Activated naive CD8-positive, alpha-beta T cell treated with anti-CD3 and anti-CD28 coated beads, Interleukin-2, amount 50 U/mL, for 24 hours (primary cell): Measurements from ENCODE around the gene FBXO44.

Experiments used
- ATAC-seq: fragments of 150-1000 bp; cut with Tn5 transposase; one replicate; pipeline ENCODE4 v1.10.0; 2021
- DNase-seq: peaks from one replicate; pipeline ENCODE4 v3.0.0; 2021
- H3K27ac Mint-ChIP-seq: one replicate; pipeline ENCODE4 v1.8.0; 2021; ENCODE audit warnings: mild to moderate bottlenecking, mixed read lengths
- H3K27me3 Mint-ChIP-seq: one replicate; pipeline ENCODE4 v1.8.0; 2021; ENCODE audit warnings: mixed read lengths
- H3K36me3 Mint-ChIP-seq: one replicate; pipeline ENCODE4 v1.8.0; 2021; ENCODE audit warnings: low read depth, mixed read lengths
- H3K4me1 Mint-ChIP-seq: one replicate; pipeline ENCODE4 v1.8.0; 2021; ENCODE audit warnings: mixed read lengths
- H3K4me3 Mint-ChIP-seq: one replicate; pipeline ENCODE4 v1.8.0; 2021; ENCODE audit warnings: mild to moderate bottlenecking, moderate library complexity, mixed read lengths
- H3K9me3 Mint-ChIP-seq: one replicate; pipeline ENCODE4 v1.8.0; 2021; ENCODE audit warnings: mixed read lengths

The FBXO44 gene

DNA sequence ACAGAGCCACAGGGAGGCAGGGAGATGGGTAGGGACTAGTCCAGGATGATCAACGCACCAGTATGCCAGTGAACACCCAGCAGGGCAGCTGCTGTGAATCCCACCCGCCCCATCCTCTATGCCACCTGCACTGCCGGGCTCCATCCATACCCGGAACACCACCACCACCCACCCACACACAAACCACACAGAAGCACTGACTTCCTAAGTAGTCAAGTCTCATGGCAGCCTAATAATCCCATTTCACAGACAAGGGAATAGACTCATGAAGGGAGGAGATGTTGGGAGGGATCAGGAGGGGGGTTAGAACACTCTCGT lies 43.2 kb downstream of the FBXO44 start:
- no peaks in the 10 kb centered on the region for H3K9me3 Mint-ChIP-seq
- ATAC-seq (no peak), DNase-seq (no peak)
- no peak overlapping the region for H3K27ac Mint-ChIP-seq
- H3K27me3 Mint-ChIP-seq: peaks cover 12% of the 10 kb centered on the region
- H3K36me3 Mint-ChIP-seq: no peaks in the 10 kb centered on the region
- no peak overlapping the region for H3K4me3 Mint-ChIP-seq
- H3K4me1 Mint-ChIP-seq: peaks cover 9% of the 10 kb centered on the region

DNA sequence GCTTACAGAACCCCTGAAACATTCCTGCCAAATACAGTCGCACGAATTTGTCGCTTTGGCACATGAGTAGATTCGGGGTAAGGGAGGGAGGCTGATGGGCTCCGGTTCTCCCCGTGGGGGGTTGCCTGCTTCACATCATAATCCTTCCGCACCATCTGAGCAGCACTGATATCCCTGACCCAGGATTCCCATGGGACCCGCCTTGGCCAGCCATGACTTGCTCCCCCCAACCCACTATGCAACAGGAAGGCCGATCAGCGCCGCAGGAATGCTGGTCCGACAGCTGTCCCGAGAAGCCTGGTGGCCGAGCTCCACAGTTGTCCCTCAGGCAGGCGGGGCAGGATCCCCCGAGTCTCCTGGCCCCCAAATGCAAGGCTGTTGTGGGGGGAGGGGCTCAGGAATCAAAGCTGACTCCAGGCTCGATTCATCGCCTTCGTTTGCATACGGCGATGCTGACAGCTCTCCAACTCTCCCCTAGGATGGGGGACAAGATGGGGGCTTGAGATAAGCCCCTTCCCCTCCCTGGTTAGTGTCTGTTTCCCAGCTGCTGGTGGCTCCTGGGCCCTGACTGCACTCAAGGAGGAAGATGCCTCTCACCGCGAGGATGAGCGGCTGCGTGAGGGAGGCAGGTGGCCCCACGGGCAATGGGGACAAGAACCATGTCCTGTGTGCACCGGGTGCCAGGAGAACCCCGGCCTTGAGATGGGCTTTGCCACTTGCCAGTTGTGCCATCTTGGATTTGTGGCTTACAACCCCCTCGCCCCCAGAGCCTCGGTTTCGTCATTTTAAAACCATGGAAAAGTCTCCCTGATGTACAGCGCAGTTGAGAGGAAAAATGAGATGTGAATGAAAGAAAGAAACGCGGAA lies 46.2 kb downstream of the FBXO44 start:
- Mint-ChIP-seq H3K4me1 (no peaks in the 10 kb centered on the region), H3K27ac (no peak overlapping the region), H3K36me3 (no peaks in the 10 kb centered on the region), H3K9me3 (no peaks in the 10 kb centered on the region), H3K27me3 (peaks cover 8% of the 10 kb centered on the region), H3K4me3 (no peak overlapping the region)
- DNase-seq (no peak), ATAC-seq (no peak)

- no peaks in the 10 kb centered on the region for H3K36me3 Mint-ChIP-seq
- H3K27ac Mint-ChIP-seq: no peak overlapping the region
- H3K4me3 Mint-ChIP-seq: no peak overlapping the region
- no peak for DNase-seq
- no peak for ATAC-seq
- no peaks in the 10 kb centered on the region for H3K9me3 Mint-ChIP-seq
- H3K4me1 Mint-ChIP-seq: no peaks in the 10 kb centered on the region
- peaks cover 8% of the 10 kb centered on the region for H3K27me3 Mint-ChIP-seq
Observed at GRCh38 chr1:11701551-11701961, 46.9 kb downstream of the FBXO44 start.

DNA sequence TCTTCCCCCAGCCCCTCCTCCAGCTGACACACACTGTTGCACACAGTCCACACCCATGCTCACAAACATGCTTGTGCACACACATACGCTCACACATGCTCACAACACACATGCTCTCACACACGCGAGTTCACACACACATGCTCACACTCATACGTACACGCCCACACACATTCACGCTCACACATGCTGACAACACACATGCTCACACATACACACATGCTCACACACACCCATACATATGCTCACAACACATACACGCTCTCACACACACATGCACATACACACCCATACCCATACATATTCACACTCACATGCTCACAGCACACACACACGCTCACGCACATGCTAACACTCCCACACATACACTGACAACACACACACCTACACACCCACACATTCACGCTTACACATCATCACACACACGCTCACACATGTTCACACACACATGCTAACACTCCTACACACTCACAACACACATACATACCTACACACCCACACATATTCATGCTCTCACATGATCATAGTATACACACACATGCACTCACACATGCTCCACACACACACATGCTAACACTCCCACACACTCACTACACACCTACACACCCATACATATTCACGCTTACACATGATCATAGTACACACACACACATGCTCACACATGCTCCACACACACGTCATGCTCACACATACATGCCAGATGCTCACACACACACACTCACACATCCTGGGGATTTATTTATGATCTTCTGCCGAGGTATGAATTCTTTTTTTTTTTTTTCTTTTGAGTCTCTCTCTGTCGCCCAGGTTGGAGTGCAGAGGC lies 47.5 kb downstream of the FBXO44 start:
- no peaks in the 10 kb centered on the region for H3K36me3 Mint-ChIP-seq
- ATAC-seq (no peak), DNase-seq (no peak)
- no peaks in the 10 kb centered on the region for H3K9me3 Mint-ChIP-seq
- no peaks in the 10 kb centered on the region for H3K4me1 Mint-ChIP-seq
- no peak overlapping the region for H3K27ac Mint-ChIP-seq
- H3K27me3 Mint-ChIP-seq: peaks cover 8% of the 10 kb centered on the region
- H3K4me3 Mint-ChIP-seq: no peak overlapping the region

GRCh38 chr1:11703357-11704193 lies 48.9 kb downstream of the FBXO44 start:
- ATAC-seq: peak; percentile 27
- no peak overlapping the region for H3K4me3 Mint-ChIP-seq
- H3K27me3 Mint-ChIP-seq: peaks cover 10% of the 10 kb centered on the region
- no peaks in the 10 kb centered on the region for H3K4me1 Mint-ChIP-seq
- H3K9me3 Mint-ChIP-seq: no peaks in the 10 kb centered on the region
- H3K36me3 Mint-ChIP-seq: no peaks in the 10 kb centered on the region
- no peak overlapping the region for H3K27ac Mint-ChIP-seq
- DNase-seq: no peak

GRCh38 chr1:11704194-11704529 lies 49.5 kb downstream of the FBXO44 start:
- Mint-ChIP-seq H3K9me3 (no peaks in the 10 kb centered on the region), H3K36me3 (no peaks in the 10 kb centered on the region), H3K4me3 (no peak overlapping the region), H3K4me1 (no peaks in the 10 kb centered on the region), H3K27ac (no peak overlapping the region), H3K27me3 (peaks cover 9% of the 10 kb centered on the region)
- ATAC-seq (no peak), DNase-seq (no peak)

- no peak overlapping the region for H3K27ac Mint-ChIP-seq
- ATAC-seq (no peak), DNase-seq (no peak)
- H3K9me3 Mint-ChIP-seq: no peaks in the 10 kb centered on the region
- H3K36me3 Mint-ChIP-seq: no peaks in the 10 kb centered on the region
- peaks cover 9% of the 10 kb centered on the region for H3K27me3 Mint-ChIP-seq
- no peak overlapping the region for H3K4me3 Mint-ChIP-seq
- H3K4me1 Mint-ChIP-seq: no peaks in the 10 kb centered on the region
Observed at GRCh38 chr1:11704691-11705475, 50.2 kb downstream of the FBXO44 start.

- H3K9me3 Mint-ChIP-seq: no peaks in the 10 kb centered on the region
- DNase-seq (no peak), ATAC-seq (no peak)
- no peak overlapping the region for H3K4me3 Mint-ChIP-seq
- no peak overlapping the region for H3K27ac Mint-ChIP-seq
- H3K4me1 Mint-ChIP-seq: no peaks in the 10 kb centered on the region
- H3K27me3 Mint-ChIP-seq: peaks cover 9% of the 10 kb centered on the region
- no peaks in the 10 kb centered on the region for H3K36me3 Mint-ChIP-seq
Observed at GRCh38 chr1:11705596-11705995, 50.9 kb downstream of the FBXO44 start.

DNA sequence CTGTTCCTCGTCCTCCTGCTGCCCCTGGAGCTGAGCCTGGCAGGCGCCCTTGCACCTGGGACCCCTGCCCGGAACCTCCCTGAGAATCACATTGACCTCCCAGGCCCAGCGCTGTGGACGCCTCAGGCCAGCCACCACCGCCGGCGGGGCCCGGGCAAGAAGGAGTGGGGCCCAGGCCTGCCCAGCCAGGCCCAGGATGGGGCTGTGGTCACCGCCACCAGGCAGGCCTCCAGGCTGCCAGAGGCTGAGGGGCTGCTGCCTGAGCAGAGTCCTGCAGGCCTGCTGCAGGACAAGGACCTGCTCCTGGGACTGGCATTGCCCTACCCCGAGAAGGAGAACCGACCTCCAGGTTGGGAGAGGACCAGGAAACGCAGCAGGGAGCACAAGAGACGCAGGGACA lies 51.6 kb downstream of the FBXO44 start:
- Mint-ChIP-seq H3K27ac (no peak overlapping the region), H3K27me3 (peaks cover 7% of the 10 kb centered on the region), H3K36me3 (no peaks in the 10 kb centered on the region), H3K4me1 (no peaks in the 10 kb centered on the region), H3K4me3 (no peak overlapping the region), H3K9me3 (no peaks in the 10 kb centered on the region)
- ATAC-seq (no peak), DNase-seq (no peak)

GRCh38 chr1:11707621-11708276 lies 53.1 kb downstream of the FBXO44 start:
- H3K4me1 Mint-ChIP-seq: no peaks in the 10 kb centered on the region

GRCh38 chr1:11708554-11709350 lies 54.1 kb downstream of the FBXO44 start:
- Mint-ChIP-seq H3K27ac (no peak overlapping the region), H3K4me1 (no peaks in the 10 kb centered on the region), H3K36me3 (no peaks in the 10 kb centered on the region), H3K9me3 (no peaks in the 10 kb centered on the region), H3K27me3 (peaks cover 2% of the 10 kb centered on the region), H3K4me3 (no peak overlapping the region)
- no peak for DNase-seq
- ATAC-seq: peak; percentile 33

More at GRCh38 chr1:11707621-11708276, 53.1 kb downstream of the FBXO44 start:
- DNase-seq (no peak), ATAC-seq (no peak)
- Mint-ChIP-seq H3K27me3 (peaks cover 6% of the 10 kb centered on the region), H3K9me3 (no peaks in the 10 kb centered on the region), H3K27ac (no peak overlapping the region), H3K4me3 (no peak overlapping the region), H3K36me3 (no peaks in the 10 kb centered on the region)

GRCh38 chr1:11711490-11711889 lies 56.8 kb downstream of the FBXO44 start:
- Mint-ChIP-seq H3K9me3 (no peaks in the 10 kb centered on the region), H3K4me1 (no peaks in the 10 kb centered on the region), H3K36me3 (no peaks in the 10 kb centered on the region), H3K27ac (no peak overlapping the region), H3K4me3 (no peak overlapping the region), H3K27me3 (peaks cover 2% of the 10 kb centered on the region)
- DNase-seq (no peak), ATAC-seq (no peak)

DNA sequence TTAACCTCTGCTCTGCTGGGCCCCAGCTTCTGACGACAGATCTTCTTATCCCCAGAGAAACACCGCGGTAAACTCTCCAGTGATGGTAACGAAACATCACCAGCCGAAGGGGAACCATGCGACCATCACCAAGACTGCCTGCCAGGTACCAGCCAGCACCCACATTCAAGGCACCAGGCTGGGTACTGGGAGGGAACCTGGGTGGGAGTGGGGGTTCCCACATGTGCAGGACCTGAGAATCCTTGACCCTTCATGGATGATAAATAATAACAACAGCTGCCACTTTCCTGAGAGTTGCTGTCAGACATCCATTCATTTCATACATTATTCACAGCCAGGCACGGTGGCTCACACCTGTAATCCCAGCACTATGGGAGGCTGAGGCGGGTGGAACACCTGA lies 57.6 kb downstream of the FBXO44 start:
- ATAC-seq (no peak), DNase-seq (no peak)
- Mint-ChIP-seq H3K27me3 (peaks cover 2% of the 10 kb centered on the region), H3K36me3 (no peaks in the 10 kb centered on the region), H3K27ac (no peak overlapping the region), H3K9me3 (no peaks in the 10 kb centered on the region), H3K4me1 (no peaks in the 10 kb centered on the region), H3K4me3 (no peak overlapping the region)
